ENCODE measurements around the gene MAML3.

The MAML3 gene

DNA sequence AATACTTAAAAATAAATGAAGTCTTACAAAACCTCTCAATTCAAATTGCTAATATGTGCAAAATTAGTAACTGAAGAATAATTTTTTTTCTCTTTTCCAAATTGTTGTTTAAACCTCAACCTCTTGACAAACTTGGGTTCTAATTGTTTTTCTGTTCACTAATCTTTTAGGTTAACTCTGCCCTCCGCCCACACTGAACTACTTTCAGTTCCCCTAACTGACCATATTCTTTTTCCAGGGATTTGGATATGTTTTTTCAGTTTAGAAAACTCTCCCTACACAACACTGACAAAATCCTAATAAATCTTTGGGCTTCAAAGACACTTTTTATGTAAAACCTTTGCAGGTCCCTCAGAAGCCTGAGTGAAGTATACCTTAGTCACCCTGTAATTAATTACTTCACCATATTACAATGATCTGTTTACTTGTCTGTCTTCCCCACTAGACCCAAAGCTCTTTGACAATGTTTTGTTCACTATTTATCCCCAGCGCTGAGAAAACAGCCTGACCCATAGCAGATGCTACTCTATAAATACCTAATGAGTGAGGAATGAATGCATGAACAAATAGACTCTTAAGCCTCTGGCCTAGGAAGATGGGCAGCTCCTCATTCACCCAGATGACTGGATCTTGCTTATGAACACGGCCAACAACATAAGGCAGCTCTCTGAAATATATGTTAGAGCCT is 134.9 kb downstream of the MAML3 start:
- in situ Hi-C loops (cut with MboI; ENCODE audit: low sequenced_read_pairs) = loop anchor here (25.0 kb wide), 1 partner anchor 243 kb away; no protein-coding TSS in a partner anchor

DNA sequence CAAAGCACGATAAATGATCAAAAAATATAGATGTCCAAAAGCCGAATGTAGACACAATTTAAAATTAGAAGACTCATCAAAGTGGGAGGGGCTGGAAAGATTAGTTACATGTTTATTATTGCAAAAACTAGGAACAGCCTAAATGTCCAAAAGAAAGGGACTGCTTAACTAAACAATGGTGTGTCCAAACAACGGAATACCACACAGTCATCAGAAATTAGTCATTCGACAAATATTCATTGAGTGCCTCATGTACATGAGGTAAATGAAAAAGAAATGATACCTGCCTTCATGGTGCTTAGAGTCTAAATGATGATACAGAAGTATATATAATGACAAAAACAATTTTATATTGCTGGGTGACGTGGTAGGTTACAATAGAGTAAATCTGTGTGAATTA is 139.7 kb downstream of the MAML3 start:
- in situ Hi-C loops (cut with MboI; ENCODE audit: low sequenced_read_pairs) = loop anchor here (25.0 kb wide), 1 partner anchor 248 kb away; no protein-coding TSS in a partner anchor

DNA sequence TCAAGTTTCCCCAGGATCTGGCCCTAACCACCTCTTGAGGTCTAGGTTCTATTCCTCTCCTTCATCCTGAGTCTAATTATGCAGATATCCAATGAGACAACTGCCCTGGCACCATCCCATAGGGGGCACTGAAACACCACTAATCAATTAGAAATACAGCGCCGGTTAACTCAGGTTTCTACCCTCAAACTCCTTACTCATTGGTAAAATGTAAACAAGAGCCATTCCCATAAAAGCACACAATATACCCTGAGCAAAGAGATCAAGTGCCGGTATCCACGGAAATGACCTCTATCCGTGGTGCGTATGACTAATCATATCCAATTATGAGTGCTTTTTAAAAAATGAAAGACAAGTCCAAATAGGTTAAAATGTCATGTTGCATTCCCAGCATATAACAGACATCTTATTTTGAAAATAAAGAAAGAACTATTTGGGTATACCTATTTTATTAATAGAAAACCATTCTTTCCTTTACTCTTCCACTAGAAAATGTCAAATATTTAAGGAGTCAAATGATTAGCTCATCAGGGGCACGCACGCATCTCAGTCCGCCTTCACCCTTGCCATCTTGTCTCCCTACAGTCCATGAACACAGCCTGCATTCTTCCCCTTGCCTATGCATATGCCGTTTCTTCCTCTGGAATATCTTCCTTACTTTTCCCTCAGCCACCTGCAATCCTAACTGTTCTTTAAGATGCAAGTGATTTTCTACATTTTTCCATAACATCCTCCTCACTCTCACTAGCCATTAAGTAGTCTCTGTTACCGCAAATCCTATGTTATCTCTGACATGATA is 141.1 kb downstream of the MAML3 start:
- in situ Hi-C loops (cut with MboI; ENCODE audit: low sequenced_read_pairs) = loop anchor here (25.0 kb wide), 1 partner anchor 249 kb away; no protein-coding TSS in a partner anchor

DNA sequence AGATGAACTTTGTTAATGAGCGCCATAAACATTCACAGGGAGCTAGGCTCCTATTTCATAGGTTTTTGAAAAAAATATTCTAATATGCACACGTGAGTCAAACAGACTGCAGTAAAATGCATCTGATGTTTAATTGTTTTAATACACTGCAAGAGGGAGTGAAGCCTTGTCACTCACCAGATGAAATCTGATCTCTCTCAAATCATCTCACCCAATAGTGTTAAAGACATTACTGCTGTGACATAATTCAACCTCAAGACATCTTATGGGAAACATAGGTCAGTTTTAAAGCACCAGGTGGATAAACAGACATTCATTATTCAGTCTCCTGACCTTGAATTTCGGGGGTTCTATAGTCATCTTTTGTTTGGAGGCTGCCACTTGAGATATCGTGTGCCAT is 148.3 kb downstream of the MAML3 start:
- in situ Hi-C loops (cut with MboI; ENCODE audit: low sequenced_read_pairs) = loop anchor here (25.0 kb wide), 1 partner anchor 257 kb away; no protein-coding TSS in a partner anchor

DNA sequence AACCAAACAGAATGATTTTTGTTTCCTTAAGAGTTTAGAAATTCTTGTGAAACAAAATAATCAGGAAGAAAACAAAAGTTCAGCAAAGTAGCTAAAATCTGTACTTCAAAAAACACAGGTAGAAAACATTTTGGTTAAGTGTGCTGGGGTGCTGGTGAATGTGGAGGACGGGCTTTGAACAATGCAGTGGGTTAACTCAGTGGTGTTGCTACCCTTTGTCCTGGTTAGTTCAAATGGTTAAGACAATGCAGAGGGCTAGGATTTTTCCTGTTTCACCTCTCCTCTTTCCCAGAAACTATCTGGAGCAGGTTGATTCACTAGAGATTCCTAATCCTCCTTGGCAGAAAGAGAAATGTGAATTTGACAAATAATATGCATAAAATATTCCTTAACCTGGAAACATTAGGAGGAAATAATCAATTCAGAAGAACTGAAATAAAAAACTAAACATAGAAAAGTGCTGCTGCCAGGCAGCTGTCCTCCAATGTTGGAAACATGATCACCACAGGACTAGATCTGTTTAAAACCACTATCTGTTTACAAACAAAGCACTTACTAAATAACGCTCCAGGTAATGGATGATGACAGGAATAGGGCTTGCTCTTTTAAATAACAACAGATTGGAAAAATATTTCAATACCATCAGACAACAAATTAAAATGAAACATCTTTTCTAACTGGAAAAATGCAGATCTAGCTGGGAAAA is 148.9 kb downstream of the MAML3 start:
- in situ Hi-C loops (cut with MboI; ENCODE audit: low sequenced_read_pairs) = loop anchor here (25.0 kb wide), 1 partner anchor 257 kb away; no protein-coding TSS in a partner anchor

DNA sequence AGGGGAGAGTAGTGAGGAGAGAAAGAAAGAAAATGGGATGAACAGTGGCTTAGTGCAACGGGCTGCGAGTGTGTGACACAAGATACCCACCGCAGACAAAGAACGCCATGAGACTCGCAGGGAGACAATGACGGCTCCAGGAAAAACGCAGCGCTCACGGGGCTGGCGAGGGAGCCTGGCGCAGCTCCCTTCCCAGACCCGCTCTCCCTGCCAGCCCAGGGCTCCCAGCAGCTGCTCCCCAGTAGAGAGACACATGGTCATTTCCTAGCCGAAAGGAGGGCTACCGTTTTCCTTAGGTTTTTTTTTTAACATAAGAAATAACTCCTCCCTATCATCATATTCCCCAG is 149.5 kb downstream of the MAML3 start:
- in situ Hi-C loops (cut with MboI; ENCODE audit: low sequenced_read_pairs) = loop anchor here (25.0 kb wide), 1 partner anchor 258 kb away; no protein-coding TSS in a partner anchor

DNA sequence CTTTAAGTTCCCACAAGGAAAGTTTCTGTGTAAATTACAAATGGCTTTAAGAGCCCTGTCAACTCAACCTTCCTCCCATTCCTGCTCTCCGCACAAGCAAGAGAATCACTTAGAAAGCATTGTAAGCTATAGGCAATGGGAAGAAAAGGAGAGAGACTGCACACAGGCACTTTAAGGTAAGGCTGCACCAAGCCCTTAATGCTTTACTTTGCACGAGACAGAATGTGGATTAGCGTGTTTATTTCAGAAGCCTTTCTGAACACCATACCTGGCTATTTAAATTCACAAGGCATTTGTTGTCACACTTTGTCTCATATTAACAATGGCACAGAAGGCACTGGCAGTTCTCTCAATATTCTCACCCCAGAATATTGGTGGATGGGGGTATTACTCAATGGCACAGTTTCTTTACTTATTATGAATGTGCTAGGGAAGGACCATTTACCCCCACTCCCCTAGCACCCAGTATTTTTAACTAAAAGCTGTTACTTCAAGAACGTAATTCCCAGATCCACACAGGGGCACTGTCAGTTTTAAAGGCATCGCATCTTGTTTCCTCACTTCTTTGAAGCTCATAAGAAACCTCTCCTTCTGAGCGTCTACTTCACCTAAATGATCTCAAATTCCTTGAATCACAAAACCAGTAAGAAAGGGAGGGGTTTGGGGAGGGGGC is 150.0 kb downstream of the MAML3 start:
- in situ Hi-C loops (cut with MboI; ENCODE audit: low sequenced_read_pairs) = loop anchor here (25.0 kb wide), 1 partner anchor 258 kb away; no protein-coding TSS in a partner anchor

DNA sequence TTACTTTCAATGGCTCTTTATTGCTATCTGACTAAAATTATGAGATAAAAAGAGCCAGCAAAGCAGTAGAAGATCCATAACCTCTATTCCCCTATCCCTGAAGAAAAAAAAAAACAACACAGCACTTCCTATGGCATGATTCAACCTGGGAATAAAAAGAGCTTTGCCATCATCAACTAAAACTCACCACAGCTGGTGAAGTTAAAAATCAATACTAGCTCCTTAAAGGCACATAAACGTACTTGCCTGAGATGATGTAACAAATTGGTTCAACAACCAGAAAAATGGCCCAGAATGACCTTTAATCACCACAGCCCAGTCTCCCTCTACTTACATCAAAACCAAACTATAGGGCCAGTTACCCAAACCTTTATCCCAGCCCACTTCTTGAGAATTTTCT is 153.8 kb downstream of the MAML3 start:
- in situ Hi-C loops (cut with MboI; ENCODE audit: low sequenced_read_pairs) = loop anchor here (25.0 kb wide), 1 partner anchor 262 kb away; no protein-coding TSS in a partner anchor

DNA sequence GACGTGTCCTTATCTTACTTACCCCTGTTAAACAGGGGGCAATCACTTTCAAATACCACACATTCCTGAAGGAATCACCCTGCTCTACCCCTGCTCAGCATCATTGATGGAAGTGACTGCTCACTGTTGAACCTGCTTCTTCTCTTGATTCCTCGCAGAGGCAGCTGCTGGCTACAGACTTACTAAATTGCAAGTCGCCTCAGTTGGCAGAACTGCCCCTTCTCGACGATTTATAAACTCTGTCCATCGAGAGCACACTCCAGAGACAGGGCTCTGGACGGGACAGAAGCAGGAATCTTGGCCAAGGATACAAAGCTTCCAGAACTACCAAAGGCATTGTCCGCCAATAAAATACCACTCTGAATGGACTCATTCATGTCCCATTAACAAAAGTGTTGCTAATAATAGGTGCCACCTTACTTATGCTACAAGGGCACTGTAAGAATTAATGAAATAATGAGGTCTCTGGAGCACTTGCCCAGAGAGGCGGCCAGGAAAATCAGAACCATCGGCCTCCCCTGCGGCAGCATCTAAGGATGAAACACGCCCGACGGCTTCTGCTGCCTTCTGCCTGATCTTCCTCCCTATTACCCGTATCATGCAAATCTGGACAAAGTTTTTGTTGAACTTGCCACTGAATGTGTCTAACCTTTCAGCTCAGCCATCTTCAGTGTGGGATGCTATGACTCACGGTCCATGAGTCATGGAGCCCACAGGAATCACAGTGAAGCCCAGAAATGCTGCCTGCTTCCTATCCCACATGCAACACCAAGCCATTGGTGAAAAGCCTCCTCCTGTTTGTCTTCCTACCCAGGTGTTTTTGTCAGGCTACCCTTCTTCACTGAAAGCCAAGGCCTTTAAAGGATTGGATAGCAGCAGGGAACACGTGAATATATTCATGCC is 164.9 kb downstream of the MAML3 start:
- in situ Hi-C loops (cut with MboI; ENCODE audit: low sequenced_read_pairs) = no loop called here

DNA sequence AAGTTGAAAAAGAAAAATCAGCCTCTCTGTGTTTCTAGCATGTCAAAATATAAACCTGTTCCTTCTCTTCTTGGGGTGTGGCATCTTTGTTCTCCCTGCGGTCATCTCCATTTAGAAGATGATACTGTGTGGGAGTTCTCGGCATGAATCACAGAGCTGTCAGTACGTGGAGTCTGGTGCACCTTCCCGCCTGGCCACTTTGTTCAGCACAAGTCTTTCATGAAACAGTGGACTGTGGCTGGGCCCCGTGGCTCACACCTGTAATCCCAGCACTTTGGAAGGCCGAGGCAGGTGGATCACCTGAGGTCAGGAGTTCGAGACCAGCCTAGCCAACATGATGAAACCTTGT is 166.5 kb downstream of the MAML3 start:
- in situ Hi-C loops (cut with MboI; ENCODE audit: low sequenced_read_pairs) = no loop called here

DNA sequence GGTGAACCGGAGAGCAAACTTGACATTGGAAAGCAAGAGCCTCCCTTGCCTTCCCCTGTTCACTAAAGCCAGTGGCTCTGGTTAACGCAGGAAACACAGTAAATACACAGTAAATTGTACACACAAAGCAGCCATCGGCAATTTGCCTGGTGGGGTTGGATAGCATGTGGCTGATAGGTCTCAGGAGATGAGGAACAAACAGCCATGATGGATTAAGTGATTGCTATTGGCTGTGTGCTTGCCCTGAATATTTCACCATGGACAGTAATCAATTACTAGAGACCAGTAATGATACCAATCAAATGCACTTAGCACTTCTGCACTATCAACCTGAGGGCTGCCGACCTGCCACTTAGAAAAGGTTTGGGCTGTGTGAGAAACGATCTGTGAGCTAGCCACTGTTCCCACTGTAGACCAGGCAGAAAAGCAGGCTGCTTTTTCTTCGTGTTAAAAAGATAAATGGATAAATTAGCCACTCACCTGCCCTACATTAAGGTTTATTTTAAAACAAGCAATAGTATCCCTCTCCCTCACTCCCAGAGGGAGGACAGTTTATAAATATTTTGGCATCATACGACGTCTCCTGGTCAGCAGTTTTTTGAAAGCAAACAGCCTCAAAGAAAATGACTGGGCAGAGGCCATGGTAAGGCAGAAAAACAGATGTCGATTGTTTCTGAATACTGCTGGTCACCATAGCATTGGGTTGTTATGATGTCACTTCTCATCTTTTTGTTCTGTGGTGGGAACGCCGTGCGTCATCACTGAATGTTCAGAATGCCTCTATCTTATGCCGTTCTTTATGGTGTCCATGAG is 167.1 kb downstream of the MAML3 start:
- in situ Hi-C loops (cut with MboI; ENCODE audit: low sequenced_read_pairs) = no loop called here

DNA sequence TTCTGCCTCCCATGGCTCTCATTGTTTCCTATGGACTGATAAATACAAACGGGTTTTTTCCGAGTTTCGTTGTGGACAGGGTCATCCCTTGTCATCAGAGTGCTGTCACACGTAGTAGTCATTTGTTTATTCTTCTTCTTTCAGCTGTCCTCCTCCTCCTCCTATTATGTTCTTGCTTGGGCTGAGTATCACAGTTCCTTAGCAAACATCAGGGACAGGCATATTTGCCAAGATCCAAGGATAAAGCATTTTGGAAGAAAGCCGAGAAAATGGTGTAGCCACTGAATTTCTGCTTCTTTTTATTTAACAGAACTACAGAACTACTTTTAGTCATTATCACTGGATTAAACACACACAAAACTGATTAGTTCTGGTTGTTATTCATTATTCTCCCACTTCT is 167.9 kb downstream of the MAML3 start:
- in situ Hi-C loops (cut with MboI; ENCODE audit: low sequenced_read_pairs) = no loop called here

DNA sequence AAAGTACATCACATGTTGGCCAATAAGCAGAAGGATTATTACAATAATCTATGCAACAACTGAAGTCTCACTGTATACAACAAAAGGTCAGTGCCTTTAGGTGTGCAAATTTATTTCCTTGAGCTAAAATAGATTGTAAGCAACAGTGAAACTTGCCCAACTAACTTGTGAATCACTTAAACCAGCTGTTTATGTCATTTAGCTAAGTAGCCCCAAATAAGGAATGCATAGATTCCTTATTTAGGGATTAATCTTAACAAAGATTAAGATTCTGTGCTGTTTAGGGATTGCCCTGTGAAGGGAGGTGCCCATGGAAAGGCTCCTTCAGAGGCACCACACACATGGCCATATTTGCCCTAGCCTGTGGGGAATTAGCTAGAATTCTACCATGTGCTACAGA is 168.6 kb downstream of the MAML3 start:
- in situ Hi-C loops (cut with MboI; ENCODE audit: low sequenced_read_pairs) = no loop called here

DNA sequence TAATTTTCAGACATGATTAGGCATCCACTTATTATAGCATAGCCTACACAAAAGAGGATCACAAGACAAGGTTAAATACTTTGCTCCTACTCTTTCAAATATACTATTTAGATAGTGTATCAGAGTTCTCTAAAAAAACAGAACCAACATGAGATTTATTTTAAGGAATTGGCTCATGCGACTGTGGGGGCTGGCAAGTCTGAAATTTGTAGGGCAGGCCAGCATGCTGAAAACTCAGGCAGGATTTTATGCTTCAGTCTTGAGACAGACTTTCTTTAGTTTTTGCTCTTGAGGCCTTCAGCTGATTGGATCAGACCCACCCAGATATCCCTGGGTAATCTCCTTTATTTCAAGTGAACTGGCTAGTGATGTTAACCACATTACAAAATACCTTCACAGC is 169.5 kb downstream of the MAML3 start:
- in situ Hi-C loops (cut with MboI; ENCODE audit: low sequenced_read_pairs) = no loop called here

DNA sequence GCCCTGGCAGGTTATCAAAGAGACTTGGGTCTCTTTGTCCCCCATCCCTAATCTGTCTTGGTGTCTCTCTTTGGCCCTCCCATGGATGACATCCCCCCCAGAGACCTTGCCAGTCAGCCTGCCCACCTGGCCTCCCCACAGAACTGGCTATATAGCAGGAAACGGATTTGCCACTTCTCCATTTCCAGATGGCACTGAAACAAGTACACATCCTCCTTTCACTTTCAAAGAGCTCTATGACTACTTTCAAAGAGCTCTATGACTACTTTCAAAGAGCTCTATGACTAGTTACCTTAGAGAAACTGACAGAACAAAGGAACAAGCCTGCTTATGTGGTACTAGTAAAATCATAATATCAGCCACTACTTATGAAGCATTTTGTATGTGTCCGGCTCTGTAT is 175.3 kb downstream of the MAML3 start:
- in situ Hi-C loops (cut with MboI; ENCODE audit: low sequenced_read_pairs) = no loop called here

DNA sequence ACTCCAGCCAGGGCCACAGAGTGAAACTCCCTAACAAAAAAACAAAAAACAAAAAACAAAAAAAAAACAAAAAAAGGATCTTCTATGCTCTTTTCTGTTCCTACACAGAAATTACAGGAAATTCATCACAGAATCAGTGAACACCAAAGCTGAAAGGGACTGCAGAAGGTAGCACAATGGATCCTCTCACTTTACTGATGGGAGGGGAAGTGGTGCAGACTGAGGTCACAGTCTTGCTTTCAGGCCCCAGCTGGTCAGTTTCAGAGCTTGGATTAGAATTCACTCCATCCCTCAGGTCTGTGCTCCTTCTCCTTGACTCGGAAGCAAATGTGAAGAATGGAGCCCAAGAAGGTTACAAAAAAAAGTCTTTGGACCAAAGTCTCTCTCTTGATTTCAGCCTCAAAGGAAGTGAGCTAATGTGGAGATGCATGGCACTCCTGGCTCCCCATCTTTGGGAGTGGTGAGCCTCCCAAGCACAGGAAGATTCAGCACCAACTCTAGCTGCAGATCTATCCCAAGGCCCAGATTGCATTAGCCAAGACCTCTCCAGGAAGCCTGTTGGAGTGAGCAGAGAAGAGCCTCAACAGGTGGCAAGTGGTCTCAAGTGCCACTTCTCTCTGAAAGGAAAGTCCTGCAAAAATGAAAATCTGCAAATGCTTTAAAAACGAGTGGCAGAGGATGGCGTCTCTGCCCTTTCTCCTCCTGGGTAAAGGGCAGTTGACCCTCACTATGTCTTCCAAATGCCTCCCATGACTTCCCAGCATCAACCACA is 176.0 kb downstream of the MAML3 start:
- in situ Hi-C loops (cut with MboI; ENCODE audit: low sequenced_read_pairs) = no loop called here

DNA sequence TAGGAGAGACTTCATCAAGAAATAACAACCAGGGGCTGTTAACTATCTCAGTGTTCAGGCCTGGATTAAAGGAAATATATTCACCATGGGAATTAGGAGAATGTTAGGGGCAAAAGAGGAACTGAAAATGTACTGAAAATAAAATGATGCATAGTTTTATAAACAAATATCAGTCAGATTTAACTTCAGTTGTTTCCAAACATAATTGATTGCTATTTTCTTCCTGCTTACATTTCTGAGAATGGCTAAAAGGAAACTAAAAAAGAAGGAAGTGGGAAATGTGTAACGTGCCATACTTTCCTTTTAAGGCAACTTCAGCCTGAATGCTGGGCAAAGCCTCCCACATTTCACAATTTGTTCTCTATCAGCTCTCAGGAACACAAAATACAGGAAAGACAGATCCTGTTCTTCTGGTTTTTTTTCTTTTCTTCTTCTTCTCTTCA is 178.1 kb downstream of the MAML3 start:
- in situ Hi-C loops (cut with MboI; ENCODE audit: low sequenced_read_pairs) = no loop called here

DNA sequence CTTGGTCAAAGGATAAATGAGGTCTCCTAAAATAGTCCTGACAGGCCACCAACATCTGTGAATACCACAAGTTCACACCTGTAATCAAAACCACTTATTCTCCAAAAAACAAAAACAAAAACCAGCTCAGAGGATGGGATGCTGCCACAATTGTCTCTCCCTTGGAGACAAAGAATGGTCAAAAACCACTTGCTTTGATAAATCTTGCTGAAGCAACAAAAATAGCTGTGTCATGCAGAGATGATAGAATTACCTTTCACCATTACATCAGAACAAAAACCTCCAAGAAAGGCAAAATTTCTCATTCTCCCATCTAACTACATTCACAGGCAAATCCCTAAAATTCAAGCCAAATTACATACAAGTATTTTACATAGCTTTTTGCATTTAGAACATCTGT is 180.4 kb downstream of the MAML3 start:
- in situ Hi-C loops (cut with MboI; ENCODE audit: low sequenced_read_pairs) = no loop called here

Measured in HL-60/S4 (cell line).